ENCODE data around the gene CEP135.
"Not testable (repeated sequence)": the region's sequence is repeated elsewhere in the genome, so short reads cannot be mapped to it uniquely, and the experiment has no call there.

CEP135 gene

DNA sequence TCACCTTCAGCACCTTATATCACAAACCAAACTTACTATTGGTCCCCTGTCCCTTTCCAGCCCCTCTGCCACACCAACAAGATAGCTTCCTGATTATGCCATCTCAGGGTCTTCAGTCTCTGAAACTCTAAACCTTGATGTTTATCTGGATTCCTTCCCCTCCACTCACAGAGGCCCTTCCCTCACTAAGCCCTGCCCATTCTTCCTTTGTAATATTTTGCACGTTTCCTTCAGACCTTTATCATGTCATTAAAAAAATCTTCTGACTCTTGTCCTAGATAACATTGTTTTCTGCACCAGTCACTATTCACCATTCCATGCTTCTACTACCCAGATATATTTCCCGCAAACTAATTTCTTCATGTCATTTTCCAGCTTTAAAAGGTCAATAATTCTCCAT, 17.7 kb upstream of the CEP135 start:
- Histone ChIP-seq H3K27me3 (ENCODE audit: insufficient read depth, poor library complexity, severe bottlenecking) (no peaks in the 10 kb centered on the region), H3K36me3 (ENCODE audit: low read depth) (no peaks in the 10 kb centered on the region), H3K4me3 (ENCODE audit: severe bottlenecking) (no peak overlapping the region), H3K4me1 (ENCODE audit: insufficient read depth, poor library complexity, severe bottlenecking) (no peaks in the 10 kb centered on the region), H3K9me3 (ENCODE audit: severe bottlenecking) (no peaks in the 10 kb centered on the region), H3K27ac (ENCODE audit: poor library complexity, severe bottlenecking) (no peak overlapping the region)
- TF ChIP-seq, protein P1, sequence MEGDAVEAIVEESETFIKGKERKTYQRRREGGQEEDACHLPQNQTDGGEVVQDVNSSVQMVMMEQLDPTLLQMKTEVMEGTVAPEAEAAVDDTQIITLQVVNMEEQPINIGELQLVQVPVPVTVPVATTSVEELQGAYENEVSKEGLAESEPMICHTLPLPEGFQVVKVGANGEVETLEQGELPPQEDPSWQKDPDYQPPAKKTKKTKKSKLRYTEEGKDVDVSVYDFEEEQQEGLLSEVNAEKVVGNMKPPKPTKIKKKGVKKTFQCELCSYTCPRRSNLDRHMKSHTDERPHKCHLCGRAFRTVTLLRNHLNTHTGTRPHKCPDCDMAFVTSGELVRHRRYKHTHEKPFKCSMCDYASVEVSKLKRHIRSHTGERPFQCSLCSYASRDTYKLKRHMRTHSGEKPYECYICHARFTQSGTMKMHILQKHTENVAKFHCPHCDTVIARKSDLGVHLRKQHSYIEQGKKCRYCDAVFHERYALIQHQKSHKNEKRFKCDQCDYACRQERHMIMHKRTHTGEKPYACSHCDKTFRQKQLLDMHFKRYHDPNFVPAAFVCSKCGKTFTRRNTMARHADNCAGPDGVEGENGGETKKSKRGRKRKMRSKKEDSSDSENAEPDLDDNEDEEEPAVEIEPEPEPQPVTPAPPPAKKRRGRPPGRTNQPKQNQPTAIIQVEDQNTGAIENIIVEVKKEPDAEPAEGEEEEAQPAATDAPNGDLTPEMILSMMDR (IDR thresholded peaks at IDR 0.05; ENCODE audit: poor library complexity, severe bottlenecking), result no peak
- ATAC-seq (ENCODE audit: low read depth) (no peak), DNase-seq (ENCODE audit: low spot score) (no peak)

DNA sequence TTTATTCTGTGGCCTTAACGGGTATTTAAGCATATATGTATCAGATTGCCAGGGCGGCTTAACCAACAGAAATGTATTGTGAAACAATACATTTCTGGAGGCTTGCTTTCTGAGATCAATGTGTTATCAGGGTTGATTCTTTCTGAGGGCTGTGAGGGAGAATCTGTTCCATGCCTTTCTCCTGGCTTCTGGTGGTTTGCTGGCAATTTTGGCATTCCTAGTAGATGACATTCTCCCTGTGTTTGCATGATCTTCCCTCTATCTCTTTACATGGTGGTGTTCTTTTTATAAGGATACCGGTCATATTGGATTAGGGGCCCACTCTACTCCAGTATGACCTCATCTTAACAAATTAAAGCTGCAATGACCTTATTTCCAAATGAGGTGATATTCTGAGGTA, 16.9 kb upstream of the CEP135 start:
- Histone ChIP-seq H3K4me1 (ENCODE audit: insufficient read depth, poor library complexity, severe bottlenecking) (no peaks in the 10 kb centered on the region), H3K27ac (ENCODE audit: poor library complexity, severe bottlenecking) (no peak overlapping the region), H3K9me3 (ENCODE audit: severe bottlenecking) (peaks cover 3% of the 10 kb centered on the region), H3K36me3 (ENCODE audit: low read depth) (no peaks in the 10 kb centered on the region), H3K27me3 (ENCODE audit: insufficient read depth, poor library complexity, severe bottlenecking) (no peaks in the 10 kb centered on the region), H3K4me3 (ENCODE audit: severe bottlenecking) (no peak overlapping the region)
- no peak for ATAC-seq (ENCODE audit: low read depth)
- TF ChIP-seq, protein P1 (IDR thresholded peaks at IDR 0.05; ENCODE audit: poor library complexity, severe bottlenecking), result no peak
- no peak for DNase-seq (ENCODE audit: low spot score)

DNA sequence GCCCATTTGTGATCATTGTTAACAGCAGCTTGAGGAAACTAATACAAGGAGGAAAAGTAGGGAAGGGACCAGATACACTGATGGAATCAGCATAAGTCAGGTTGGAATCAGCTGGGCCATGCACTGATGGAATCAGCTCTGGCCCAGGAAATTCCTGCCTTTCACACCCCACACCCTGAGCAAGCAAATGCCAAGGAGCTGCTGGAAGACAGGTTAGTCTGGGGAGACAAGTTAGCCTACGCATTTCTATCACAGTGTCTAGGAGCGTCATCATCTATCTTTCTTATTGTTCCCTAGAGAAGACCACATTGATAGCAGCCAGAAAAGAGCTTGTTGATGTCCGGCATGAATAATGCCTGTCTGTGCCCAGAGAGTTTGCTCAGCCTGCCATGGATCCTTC, 16.2 kb upstream of the CEP135 start:
- Histone ChIP-seq H3K9me3 (ENCODE audit: severe bottlenecking) (peaks cover 3% of the 10 kb centered on the region), H3K27ac (ENCODE audit: poor library complexity, severe bottlenecking) (no peak overlapping the region), H3K4me3 (ENCODE audit: severe bottlenecking) (no peak overlapping the region), H3K27me3 (ENCODE audit: insufficient read depth, poor library complexity, severe bottlenecking) (no peaks in the 10 kb centered on the region), H3K4me1 (ENCODE audit: insufficient read depth, poor library complexity, severe bottlenecking) (no peaks in the 10 kb centered on the region), H3K36me3 (ENCODE audit: low read depth) (no peaks in the 10 kb centered on the region)
- ATAC-seq (ENCODE audit: low read depth) (no peak), DNase-seq (ENCODE audit: low spot score) (no peak)
- TF ChIP-seq, protein P1 (IDR thresholded peaks at IDR 0.05; ENCODE audit: poor library complexity, severe bottlenecking), result no peak

DNA sequence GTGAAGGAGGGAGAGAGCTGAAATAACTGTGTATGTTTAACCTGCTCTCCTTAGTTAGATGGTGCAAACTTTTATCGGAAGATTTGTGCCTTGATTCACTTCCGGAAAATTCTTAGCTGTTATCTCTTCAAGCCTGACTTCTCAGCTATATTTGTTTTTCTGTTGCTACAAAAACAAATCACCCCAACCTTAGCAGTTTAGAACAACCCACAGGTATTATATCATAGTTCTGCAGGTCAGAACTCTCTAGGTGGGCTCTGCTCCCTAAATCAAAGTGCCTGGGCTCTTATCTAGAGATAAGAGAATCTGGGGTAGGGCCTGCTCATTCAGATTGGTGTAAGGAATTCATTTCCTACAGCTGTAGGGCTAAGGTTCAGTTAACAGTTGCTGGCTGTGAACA, 15.1 kb upstream of the CEP135 start:
- Histone ChIP-seq H3K9me3 (ENCODE audit: severe bottlenecking) (peaks cover 3% of the 10 kb centered on the region), H3K27me3 (ENCODE audit: insufficient read depth, poor library complexity, severe bottlenecking) (no peaks in the 10 kb centered on the region), H3K36me3 (ENCODE audit: low read depth) (no peaks in the 10 kb centered on the region), H3K27ac (ENCODE audit: poor library complexity, severe bottlenecking) (no peak overlapping the region), H3K4me1 (ENCODE audit: insufficient read depth, poor library complexity, severe bottlenecking) (no peaks in the 10 kb centered on the region), H3K4me3 (ENCODE audit: severe bottlenecking) (no peak overlapping the region)
- no peak for DNase-seq (ENCODE audit: low spot score)
- TF ChIP-seq, protein P1 (IDR thresholded peaks at IDR 0.05; ENCODE audit: poor library complexity, severe bottlenecking), result no peak
- no peak for ATAC-seq (ENCODE audit: low read depth)

DNA sequence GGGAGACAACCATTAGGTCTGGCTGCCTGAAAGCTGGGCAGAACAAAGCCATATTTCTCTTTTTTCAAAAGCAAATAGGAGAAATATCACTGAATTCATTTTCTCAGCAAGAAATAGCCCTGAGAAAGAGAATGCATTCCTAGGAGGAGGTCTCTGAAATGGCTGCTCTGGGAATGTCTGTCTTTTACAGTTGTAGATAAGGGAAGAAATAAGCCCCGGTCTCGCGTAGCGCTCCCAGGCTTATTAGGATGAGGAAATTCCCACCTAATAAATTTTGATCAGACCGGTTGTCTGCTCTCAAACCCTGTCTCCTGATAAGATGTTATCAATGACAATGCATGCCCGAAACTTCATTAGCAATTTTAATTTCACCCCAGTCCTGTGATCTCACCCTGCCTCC, 12.8 kb upstream of the CEP135 start:
- not testable (repeated sequence) for H3K4me1 ChIP-seq (ENCODE audit: insufficient read depth, poor library complexity, severe bottlenecking); H3K36me3 ChIP-seq (ENCODE audit: low read depth); H3K9me3 ChIP-seq (ENCODE audit: severe bottlenecking); H3K27me3 ChIP-seq (ENCODE audit: insufficient read depth, poor library complexity, severe bottlenecking); H3K4me3 ChIP-seq (ENCODE audit: severe bottlenecking); DNase-seq (ENCODE audit: low spot score); H3K27ac ChIP-seq (ENCODE audit: poor library complexity, severe bottlenecking); ATAC-seq (ENCODE audit: low read depth)
